Rectal smooth muscle tissue (tissue), 1 donor: ENCODE data around the gene FAM222B.
"Not testable (repeated sequence)": the region's sequence is repeated elsewhere in the genome, so short reads cannot be mapped to it uniquely, and the experiment has no call there.

Source experiments
- H3K27ac ChIP-seq: one replicate; pipeline ENCODE4 v1.7.0; 2013; ENCODE audit warnings: low read depth, low read length, inconsistent platforms
- H3K27me3 ChIP-seq: one replicate; pipeline ENCODE4 v1.7.0; 2013; ENCODE audit warnings: low read length; ENCODE audit not compliant: control insufficient read depth, insufficient read depth
- H3K36me3 ChIP-seq: one replicate; pipeline ENCODE4 v1.7.0; 2013; ENCODE audit warnings: low read length; ENCODE audit not compliant: control insufficient read depth, insufficient read depth
- H3K4me1 ChIP-seq: one replicate; pipeline ENCODE4 v1.7.0; 2013; ENCODE audit warnings: low read length; ENCODE audit not compliant: control insufficient read depth, insufficient read depth
- H3K4me3 ChIP-seq: one replicate; pipeline ENCODE4 v1.7.0; 2013; ENCODE audit warnings: low read length
- H3K9ac ChIP-seq: one replicate; pipeline ENCODE4 v1.7.0; 2013; ENCODE audit warnings: low read length

The FAM222B gene

DNA sequence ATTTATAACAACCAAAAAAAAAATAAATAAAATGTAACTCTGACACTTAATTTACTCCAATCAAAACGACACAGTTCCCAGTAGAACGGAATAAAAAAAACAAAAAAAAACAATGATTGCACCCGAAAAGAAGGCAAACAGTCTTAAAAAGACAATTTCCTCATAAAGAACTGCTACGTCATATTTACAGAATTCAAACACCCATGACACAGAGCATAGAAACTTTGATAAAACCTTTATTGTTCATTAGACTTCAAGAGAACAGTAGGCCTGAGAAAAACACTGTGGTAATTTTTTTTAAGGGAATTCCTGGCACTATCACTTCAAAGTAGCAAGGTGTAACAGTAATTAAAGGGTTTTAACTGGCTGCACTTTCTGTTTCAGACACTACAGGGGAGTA lies 26.1 kb downstream of the FAM222B start:
- Histone ChIP-seq H3K27me3 (no peaks in the 10 kb centered on the region), H3K4me3 (no peak overlapping the region), H3K36me3 (no peaks in the 10 kb centered on the region), H3K9ac (no peak overlapping the region), H3K27ac (no peak overlapping the region), H3K4me1 (peaks cover 4% of the 10 kb centered on the region)

DNA sequence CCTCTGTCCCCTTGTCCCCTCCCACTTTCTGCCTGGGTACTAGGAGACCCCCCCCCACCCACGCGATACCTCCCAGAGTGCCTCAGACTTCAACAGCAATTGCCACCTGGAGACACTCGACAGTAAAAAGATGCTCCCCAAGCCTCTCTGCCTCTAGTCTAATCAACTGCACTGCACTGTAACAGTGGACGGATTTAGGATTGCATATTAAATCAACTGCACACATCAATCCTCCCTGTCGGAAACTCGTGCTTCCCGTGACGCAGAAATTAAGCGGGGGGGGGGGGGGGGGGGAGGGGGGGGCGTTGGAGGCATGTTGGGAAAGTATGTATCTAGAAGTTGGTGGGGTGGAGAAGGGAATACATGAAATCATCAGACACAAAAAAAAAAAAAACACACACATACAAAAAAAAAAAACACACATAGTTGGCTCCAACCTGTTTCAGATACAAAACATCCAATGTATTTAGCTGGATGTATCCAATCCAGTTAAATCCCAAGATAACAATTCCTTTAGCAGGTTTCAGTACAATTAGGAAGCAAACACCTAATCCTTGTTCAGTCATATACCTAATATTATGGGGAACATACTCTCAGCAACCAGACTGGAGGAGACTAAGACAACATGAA lies 29.7 kb downstream of the FAM222B start:
- Histone ChIP-seq H3K27ac (peak overlapping the region; percentile 94), H3K4me3 (peak overlapping the region; percentile 97), H3K27me3 (no peaks in the 10 kb centered on the region), H3K9ac (peak overlapping the region; percentile 83), H3K4me1 (peaks cover 16% of the 10 kb centered on the region), H3K36me3 (no peaks in the 10 kb centered on the region)

DNA sequence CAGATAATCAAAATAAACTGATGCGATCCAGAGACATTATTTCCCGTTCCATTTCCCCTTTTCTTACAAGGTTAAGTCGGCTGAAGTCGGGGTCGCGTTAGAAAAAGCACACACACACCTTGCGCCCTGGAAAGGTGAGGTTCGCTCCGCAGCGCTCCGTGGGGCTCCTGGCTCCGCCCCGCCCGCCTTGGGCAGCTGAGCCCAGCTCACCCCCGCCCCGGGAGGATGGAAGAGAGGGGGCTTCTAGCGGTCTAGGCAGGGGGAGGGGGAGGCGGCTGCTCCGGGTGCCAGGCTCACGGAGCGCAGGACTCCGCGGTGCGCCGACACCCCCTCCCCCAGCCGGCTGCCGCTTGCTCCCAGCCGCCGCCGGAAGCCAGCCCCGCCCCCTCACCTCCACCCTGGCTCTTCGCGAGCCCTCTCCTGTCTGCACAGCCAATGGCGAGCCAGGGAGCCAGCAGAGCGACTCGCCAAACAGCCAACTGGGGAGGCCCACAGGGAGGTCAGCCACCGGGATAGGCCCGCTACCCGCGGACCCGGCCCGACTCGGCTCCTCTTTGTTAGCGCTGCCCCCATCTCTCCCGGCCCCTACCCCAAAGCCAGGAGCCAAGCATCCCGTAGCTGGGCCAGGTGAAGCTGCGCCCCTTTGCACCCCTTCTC lies 30.4 kb downstream of the FAM222B start:
- Histone ChIP-seq H3K27ac (peak overlapping the region; percentile 94), H3K27me3 (no peaks in the 10 kb centered on the region), H3K36me3 (no peaks in the 10 kb centered on the region), H3K9ac (peak overlapping the region; percentile 83), H3K4me1 (peaks cover 21% of the 10 kb centered on the region), H3K4me3 (peak overlapping the region; percentile 97)

DNA sequence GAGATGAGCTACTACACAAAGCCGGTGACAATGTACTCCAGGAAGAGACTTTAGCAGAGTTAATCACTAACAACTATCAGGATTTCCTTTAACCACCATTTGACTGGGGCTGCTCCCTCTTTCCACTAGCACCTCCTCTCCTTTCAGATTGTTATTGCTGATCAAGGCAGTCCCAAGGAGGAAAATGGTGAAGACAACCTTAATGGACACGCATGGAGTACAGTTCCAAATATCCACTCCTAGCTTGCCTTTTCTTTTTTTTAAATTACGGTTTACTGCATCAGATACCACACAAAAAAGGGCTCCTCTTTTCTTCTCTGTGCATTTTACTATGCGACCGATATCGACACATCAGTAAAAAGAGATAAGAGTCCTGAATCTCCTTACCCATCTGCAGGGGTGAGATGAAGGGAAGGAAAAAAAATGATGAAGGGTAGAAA lies 30.9 kb downstream of the FAM222B start:
- H3K4me3 ChIP-seq, result peak overlapping the region; percentile 93
- peak overlapping the region; percentile 88 for H3K27ac ChIP-seq
- H3K27me3 ChIP-seq, result no peaks in the 10 kb centered on the region
- peaks cover 21% of the 10 kb centered on the region for H3K4me1 ChIP-seq
- H3K9ac ChIP-seq, result peak overlapping the region; percentile 73
- no peaks in the 10 kb centered on the region for H3K36me3 ChIP-seq

DNA sequence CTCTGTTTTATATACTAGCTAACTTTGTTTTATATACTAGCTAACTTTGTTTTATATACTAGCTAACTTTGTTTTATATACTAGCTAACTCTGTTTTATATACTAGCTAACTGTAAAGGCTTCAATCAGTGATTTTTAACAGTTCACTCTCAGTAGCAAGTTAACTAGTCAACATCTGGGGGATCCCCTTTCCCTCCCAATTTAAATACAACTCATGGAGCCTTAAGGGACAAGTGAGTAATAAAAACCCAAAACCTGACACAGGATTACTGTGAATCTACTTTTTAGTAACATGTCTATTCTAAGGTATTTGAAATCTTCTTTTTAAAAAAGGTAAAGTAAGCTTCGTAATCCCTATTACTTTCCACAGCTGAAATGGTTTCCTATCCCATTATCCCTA lies 32.2 kb downstream of the FAM222B start:
- no peak overlapping the region for H3K4me3 ChIP-seq
- peaks cover 21% of the 10 kb centered on the region for H3K4me1 ChIP-seq
- H3K27ac ChIP-seq, result no peak overlapping the region
- no peak overlapping the region for H3K9ac ChIP-seq
- no peaks in the 10 kb centered on the region for H3K27me3 ChIP-seq
- H3K36me3 ChIP-seq, result no peaks in the 10 kb centered on the region

DNA sequence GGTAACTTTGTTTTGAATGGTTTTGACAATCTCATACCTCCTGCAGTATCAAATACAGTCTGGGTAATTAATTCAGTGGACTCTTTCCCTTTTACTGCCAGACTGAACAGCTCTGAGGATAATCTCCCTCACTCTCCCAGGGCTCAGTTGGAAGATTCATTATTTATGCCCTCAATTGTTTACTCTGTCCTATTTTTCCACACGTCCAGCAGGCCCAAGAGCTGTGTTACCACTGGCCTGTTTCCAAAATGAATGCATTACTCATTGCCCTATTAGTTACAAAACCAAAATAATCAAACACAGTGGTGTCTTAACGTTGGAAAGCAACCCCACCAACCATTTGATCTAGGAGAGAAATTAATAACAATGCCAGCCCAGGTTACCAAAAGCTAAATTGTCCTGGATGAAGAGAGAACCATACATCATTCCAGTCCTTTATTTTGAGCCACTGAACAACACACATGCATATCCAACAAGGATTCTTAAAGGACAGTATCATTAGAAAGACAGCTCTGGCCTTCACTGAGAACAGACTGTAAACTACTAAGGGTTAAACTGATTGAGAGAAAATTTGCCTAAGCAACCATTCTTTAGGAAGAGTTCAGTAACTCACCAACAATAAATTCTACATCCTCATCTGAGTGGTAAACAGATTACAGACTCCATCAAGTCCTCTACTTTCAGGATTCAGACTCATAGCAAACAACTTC lies 34.5 kb downstream of the FAM222B start:
- H3K27me3 ChIP-seq, result no peaks in the 10 kb centered on the region
- H3K9ac ChIP-seq, result no peak overlapping the region
- H3K27ac ChIP-seq, result peak overlapping the region; percentile 82
- H3K4me1 ChIP-seq, result peaks cover 21% of the 10 kb centered on the region
- no peaks in the 10 kb centered on the region for H3K36me3 ChIP-seq
- no peak overlapping the region for H3K4me3 ChIP-seq

DNA sequence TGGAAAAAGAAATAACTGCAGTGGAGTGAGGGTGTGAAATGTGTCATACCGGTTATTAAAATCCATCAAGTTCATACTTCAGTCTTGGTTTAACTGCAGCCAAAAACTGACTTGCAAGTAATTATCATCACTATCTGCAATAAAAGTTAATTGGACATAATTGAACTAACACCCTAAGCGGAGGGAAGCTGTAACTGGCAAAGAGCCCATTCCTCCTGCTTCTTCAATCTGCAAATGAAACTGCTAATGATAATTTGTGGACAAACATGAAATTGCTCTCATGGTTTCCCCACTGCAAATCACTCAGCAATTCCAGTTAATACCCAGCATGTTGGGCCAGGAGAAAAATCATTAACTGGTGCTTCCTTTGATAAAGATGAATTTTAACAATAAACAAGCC lies 46.5 kb downstream of the FAM222B start:
- no peaks in the 10 kb centered on the region for H3K4me1 ChIP-seq
- H3K4me3 ChIP-seq, result no peak overlapping the region
- H3K27me3 ChIP-seq, result no peaks in the 10 kb centered on the region
- no peak overlapping the region for H3K27ac ChIP-seq
- H3K9ac ChIP-seq, result no peak overlapping the region
- H3K36me3 ChIP-seq, result no peaks in the 10 kb centered on the region

DNA sequence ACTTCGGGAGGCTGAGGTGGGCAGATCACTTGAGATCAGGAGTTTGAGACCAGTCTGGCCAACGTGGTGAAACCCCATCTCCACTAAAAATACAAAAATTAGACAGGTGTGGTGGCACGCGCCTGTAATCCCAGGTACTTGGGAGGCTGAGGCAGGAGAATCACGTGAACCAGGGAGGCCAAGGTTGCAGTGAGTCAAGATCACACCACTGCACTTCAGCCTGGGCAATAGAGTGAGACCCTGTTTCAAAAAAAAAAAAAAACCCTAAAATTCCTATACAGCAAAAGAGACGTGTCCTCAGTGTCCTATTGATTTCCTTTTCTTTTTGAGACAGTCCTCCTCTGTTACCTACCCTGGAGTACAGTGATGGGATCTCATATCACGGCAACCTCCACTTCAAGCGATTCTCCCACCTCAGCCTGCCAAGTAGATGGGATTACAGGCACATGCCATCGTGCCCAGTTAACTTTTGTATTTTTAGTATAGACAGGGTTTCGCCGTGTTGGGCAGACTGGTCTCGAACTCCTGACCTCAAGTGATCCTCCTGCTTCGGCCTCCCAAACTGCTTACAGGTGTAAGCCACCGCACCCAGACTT lies 47.6 kb downstream of the FAM222B start:
- H3K27me3 ChIP-seq, H3K36me3 ChIP-seq: not testable (repeated sequence)

DNA sequence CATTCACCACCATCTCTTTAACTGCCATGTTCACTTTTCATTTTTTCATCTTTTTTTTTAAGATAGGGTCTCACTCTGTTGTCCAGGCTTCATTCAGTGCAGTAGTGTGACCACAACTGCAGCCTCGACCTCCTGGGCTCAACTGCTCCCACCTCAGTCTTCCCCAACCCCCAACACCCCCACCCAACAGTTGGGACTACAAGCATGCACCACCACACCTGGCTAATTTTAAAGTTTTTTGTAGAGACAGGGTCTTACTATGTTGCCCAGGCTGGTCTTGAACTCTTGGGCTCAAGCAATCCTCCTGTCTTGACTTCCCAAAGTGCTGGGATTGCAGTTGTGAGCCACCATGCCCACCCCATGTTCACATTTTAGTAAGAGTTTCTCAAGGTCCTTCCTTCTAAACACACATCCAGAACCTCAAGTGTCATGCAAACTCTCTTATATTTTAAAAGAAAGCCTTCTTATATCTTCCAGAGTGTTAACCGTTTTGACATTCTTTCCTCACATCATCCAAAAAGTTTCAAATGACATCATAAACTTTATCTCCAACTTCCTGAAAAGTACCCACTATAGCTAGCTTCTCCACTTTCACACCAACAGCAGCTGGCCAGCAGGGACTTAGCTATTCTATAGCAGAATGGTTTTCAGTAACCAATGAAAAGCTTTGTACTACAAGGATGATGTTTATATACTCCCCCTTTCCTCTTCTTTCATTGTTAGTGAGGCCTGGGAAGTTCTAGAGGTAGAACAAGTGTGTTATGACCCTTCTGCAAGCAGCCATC lies 49.5 kb downstream of the FAM222B start:
- Histone ChIP-seq H3K4me3 (no peak overlapping the region), H3K27me3 (no peaks in the 10 kb centered on the region), H3K4me1 (no peaks in the 10 kb centered on the region), H3K36me3 (no peaks in the 10 kb centered on the region), H3K9ac (no peak overlapping the region), H3K27ac (no peak overlapping the region)

More for the DNA sequence above, 47.6 kb downstream of the FAM222B start:
- H3K9ac ChIP-seq, H3K27ac ChIP-seq, H3K4me3 ChIP-seq, H3K4me1 ChIP-seq: not testable (repeated sequence)

DNA sequence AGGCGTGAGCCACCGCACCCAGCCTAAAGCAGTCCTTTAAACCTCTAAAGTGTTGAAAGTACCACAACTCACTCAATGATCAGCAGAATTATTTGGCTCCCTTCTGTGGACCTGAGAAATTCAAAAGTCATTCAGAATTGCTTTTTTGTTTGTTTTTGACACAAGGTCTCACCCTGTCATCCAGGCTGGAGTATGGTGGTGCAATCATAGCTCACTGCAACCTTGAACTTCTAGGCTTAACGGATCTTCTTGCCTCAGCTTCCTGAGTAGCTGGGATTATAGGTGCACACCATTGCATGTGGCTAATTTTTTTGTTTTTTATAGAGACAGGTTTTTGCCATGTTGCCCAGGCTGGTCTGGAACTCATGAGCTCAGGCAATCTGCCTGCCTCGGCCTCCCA lies 54.5 kb downstream of the FAM222B start:
- Histone ChIP-seq H3K27me3 (no peaks in the 10 kb centered on the region), H3K9ac (no peak overlapping the region), H3K36me3 (no peaks in the 10 kb centered on the region), H3K4me3 (no peak overlapping the region), H3K4me1 (no peaks in the 10 kb centered on the region), H3K27ac (no peak overlapping the region)

DNA sequence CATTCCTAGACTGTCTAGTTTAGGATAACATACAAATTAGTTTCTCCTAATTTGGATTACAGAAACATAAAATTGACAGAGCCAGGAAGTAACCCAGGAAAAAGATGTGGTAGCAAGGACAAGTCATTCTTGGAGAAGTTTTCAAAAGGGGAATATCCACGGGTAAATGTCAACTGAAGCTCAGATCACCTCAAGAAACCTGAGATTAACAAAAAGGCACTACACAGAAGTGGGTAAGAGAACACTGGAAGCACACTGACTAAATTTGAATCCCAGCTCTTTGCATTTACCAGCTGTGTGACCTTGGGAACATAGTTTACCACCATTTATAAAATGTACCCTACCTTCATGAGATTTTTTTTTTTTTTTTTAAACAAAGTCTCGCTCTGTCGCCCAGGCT lies 59.4 kb downstream of the FAM222B start:
- Histone ChIP-seq H3K4me1 (no peaks in the 10 kb centered on the region), H3K27ac (no peak overlapping the region), H3K27me3 (no peaks in the 10 kb centered on the region), H3K4me3 (no peak overlapping the region), H3K9ac (no peak overlapping the region), H3K36me3 (no peaks in the 10 kb centered on the region)

DNA sequence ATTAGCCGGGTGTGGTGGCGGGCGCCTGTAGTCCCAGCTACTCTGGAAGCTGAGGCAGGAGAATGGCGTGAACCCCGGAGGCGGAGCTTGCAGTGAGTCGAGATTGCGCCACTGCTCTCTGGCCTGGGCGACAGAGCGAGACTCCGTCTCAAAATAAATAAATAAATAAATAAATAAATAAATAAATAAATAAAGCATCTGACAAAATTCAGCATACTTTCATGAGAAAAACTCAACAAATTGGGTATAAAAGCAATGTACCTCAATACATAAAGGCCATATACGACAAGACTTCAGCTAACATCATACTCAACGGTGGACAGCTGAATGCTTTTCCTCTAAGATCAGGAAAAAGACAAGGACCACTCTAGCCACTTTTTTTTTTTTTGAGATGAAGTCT lies 63.0 kb downstream of the FAM222B start:
- not testable (repeated sequence) for H3K4me1 ChIP-seq, H3K27me3 ChIP-seq, H3K4me3 ChIP-seq, H3K27ac ChIP-seq, H3K36me3 ChIP-seq, H3K9ac ChIP-seq
